Stomach (tissue), 9 donors: Measurements from ENCODE around the gene SRCIN1. TPM values are rescaled to one million over a fixed set of nuclear protein-coding genes. Genes with fewer than 3 reads are reported as not detected.
A peak's percentile ranks its signal among the peaks of the same experiment; 100 is the strongest.
"Not testable (repeated sequence)": the region's sequence is repeated elsewhere in the genome, so short reads cannot be mapped to it uniquely, and the experiment has no call there.

Experiments used
- DNase-seq, 2 donors: peaks; one replicate each; pipeline versions ENCODE4 v3.0.0 to v3.0.0-alpha.2; 2013 to 2019
- H3K27ac ChIP-seq, 5 donors: fragments of 200-600 bp in 4 of 5; sonication (generic) in 4 of 5; one replicate each; pipeline ENCODE4 v1.5.1; 2013 to 2019; ENCODE audit warnings: mild to moderate bottlenecking in 1 of 5, moderate library complexity in 1 of 5
- H3K27me3 ChIP-seq, 3 donors: fragments of 200-600 bp; sonication (generic); one replicate each; pipeline ENCODE4 v1.5.1; 2017 to 2019; ENCODE audit warnings: mixed run types in 1 of 3
- H3K36me3 ChIP-seq, 4 donors: fragments of 200-600 bp; sonication (generic); 1 replicate in 3 of 4; 2 replicates in 1 of 4; pipeline ENCODE4 v1.5.1; 2016 to 2019
- H3K4me1 ChIP-seq, 4 donors: fragments of 200-600 bp; sonication (generic); one replicate each; pipeline ENCODE4 v1.5.1; 2016 to 2019
- H3K4me3 ChIP-seq, 4 donors: fragments of 200-600 bp; sonication (generic) in 3 of 4; one replicate each; pipeline ENCODE4 v1.5.1; 2016 to 2019; ENCODE audit warnings: mild to moderate bottlenecking in 1 of 4
- H3K9me3 ChIP-seq, 4 donors: fragments of 200-600 bp; sonication (generic); one replicate each; pipeline ENCODE4 v1.5.1; 2016 to 2019
- CTCF ChIP-seq, 7 experiments: fragments of 450-650 bp in 4 of 7; fragments of 200-600 bp in 3 of 7; sonication (generic) in 3 of 7; IDR thresholded peaks; one replicate each; pipeline ENCODE4 v1.5.1; 2016 to 2019; ENCODE audit warnings: antibody characterized with exemption in 7 of 7, control low read depth in 2 of 7, mild to moderate bottlenecking in 1 of 7
- EP300 ChIP-seq: sonication (generic); formaldehyde crosslinking; IDR thresholded peaks from one replicate; pipeline ENCODE4 v1.6.1; 2017; ENCODE audit warnings: antibody characterized with exemption
- POLR2A ChIP-seq, 4 donors: fragments of 450-650 bp; IDR thresholded peaks; one replicate each; pipeline ENCODE4 v1.6.1; 2016; ENCODE audit warnings: antibody characterized with exemption in 4 of 4, control low read depth in 2 of 4, mild to moderate bottlenecking in 1 of 4, moderate library complexity in 1 of 4
- POLR2AphosphoS5 ChIP-seq, 3 donors: sonication (generic); formaldehyde crosslinking; IDR thresholded peaks; one replicate each; pipeline ENCODE4 v1.6.1; 2016; ENCODE audit warnings: antibody characterized with exemption in 3 of 3
- WGBS, 5 donors: extraction: QIAGEN DNeasy Blood & Tissue Kit in 3 of 5; methylation state at CpG; one replicate each; pipeline versions ENCODE4 v1.1.5 to v1.1.7; 2013 to 2018; 5-methylcytosine and 5-hydroxymethylcytosine counted together
- intact Hi-C: fragments of 100-400 bp; cut with DNase I; formaldehyde crosslinking; loops from one replicate; pipeline ENCODE4 v1.15.1; 2023; ENCODE audit warnings: low total_unique reads
- polyA plus RNA-seq, 3 donors: library from polyadenylated mRNA; stranded (reverse); fragments of 200-250 nt; gene quantifications; one replicate each; pipeline ENCODE4 v1.2.3, GENCODE V29; 2013
- total RNA-seq, 5 donors: library from RNA; depleted of rRNA; stranded (reverse); fragments of >200 nt; gene quantifications; one replicate each; pipeline versions ENCODE4 v1.1.0 to v1.2.3, GENCODE V29; 2014 to 2016
- donor health status: healthy with polysubstance abuse.
- donor health status: Bipolar disorder and iron deficiency.
- donor health status: healthy.

The SRCIN1 gene
- total and polyA plus RNA-seq, 8 donors = 0.29 to 21.9 (median 1.9) TPM

GRCh38 chr17:38653230-38653629 is 47.5 kb upstream of the SRCIN1 start:
- DNase-seq = no peak
- TF ChIP-seq POLR2AphosphoS5 (IDR thresholded peaks at IDR 0.05) (no peak), EP300 (no peak), CTCF (IDR thresholded peaks at IDR 0.05) (no peak), POLR2A (IDR thresholded peaks at IDR 0.05) (no peak)
- intact Hi-C loops = no loop called here
- Histone ChIP-seq H3K4me1 (no peaks in the 10 kb centered on the region), H3K27ac (no peak overlapping the region), H3K27me3 (peaks cover 3 to 46% (median 18%) of the 10 kb centered on the region in 3 donors), H3K9me3 (no peaks in the 10 kb centered on the region), H3K4me3 (no peak overlapping the region), H3K36me3 (no peaks in the 10 kb centered on the region)
- WGBS, 5 donors = 78 to 94% (median 88%) methylated on average over 1 of the region's 1 CpG

DNA sequence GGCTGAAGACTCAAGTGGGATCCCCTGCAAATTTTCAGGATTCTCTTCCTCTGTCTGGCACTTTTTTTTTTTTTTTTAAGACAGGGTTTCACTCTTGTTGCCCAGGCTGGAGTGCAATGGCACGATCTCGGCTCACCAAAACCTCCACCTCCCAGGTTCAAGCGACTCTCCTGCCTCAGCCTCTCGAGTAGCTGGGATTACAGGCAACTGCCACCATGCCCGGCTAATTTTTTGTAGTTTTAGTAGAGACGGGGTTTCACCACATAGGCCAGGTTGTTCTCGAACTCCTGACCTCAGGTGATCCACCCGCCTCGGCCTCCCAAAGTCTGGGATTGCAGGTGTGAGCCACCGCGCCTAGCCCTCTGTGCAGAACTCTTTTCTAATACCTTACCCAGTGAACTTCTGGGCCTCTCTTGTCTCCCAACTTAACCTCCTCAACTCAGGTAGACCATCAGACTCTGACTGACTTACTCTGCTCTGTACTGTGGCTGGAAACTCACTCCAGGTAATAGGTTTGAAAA is 45.0 kb upstream of the SRCIN1 start:
- H3K4me1 ChIP-seq, intact Hi-C loops, H3K36me3 ChIP-seq, H3K27ac ChIP-seq, H3K4me3 ChIP-seq, H3K9me3 ChIP-seq: not testable (repeated sequence)
- WGBS, 5 donors = 80 to 92% (median 91%) methylated on average over 11 of the region's 11 CpGs
- H3K27me3 ChIP-seq = peaks cover 0 to 28% (median 18%) of the 10 kb centered on the region in 3 donors
- DNase-seq = peak in 1 of 2 donors; percentile 11

DNA sequence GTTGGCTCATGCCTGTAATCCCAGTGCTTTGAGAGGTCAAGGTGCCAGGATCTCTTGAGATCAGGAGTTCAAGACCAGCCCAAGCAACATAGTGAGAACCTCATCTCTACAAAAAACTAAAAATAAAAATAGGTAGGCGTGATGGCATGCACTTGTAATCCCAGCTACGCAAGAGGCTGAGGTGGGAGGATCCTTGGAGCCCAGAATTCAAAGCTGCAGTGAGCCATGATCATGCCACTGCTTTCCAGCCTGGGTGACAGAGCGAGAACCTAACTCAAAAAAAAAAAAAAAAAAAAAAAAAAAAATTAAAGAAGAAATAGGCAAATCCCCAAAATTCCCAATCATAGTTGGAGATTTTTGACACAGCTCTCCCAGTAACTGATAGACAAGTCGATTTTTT is 32.2 kb upstream of the SRCIN1 start:
- Histone ChIP-seq H3K4me3 (no peak overlapping the region), H3K27me3 (peaks cover 0 to 22% (median 0%) of the 10 kb centered on the region in 3 donors), H3K27ac (no peak overlapping the region), H3K36me3 (no peaks in the 10 kb centered on the region), H3K9me3 (no peaks in the 10 kb centered on the region), H3K4me1 (no peaks in the 10 kb centered on the region)
- 77 to 90% (median 86%) methylated on average over 4 of the region's 4 CpGs for WGBS, 5 donors
- no peak for TF ChIP-seq POLR2AphosphoS5 (IDR thresholded peaks at IDR 0.05)
- TF ChIP-seq CTCF (IDR thresholded peaks at IDR 0.05) = no peak
- no peak for TF ChIP-seq POLR2A (IDR thresholded peaks at IDR 0.05)
- no peak for TF ChIP-seq EP300
- intact Hi-C loops = no loop called here
- DNase-seq = no peak

DNA sequence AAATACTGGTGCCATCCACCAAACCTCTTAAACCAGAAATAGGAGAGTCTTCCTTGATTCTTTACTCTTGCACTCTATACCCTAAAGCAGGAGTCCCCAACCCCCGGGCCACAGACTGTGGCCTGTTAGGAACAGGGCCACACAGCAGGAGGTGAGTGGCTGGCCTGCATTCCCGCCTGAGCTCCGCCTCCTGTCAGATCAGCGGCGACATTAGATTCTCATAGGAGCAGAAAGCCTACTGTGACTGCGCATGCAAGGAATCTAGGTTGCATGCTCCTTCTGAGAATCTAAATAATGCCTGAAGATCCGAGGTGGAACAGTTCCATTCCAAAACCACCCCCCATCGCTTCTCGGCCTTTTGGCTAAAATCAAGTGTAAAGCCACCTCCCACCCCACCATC is 30.3 kb upstream of the SRCIN1 start:
- intact Hi-C loops = no loop called here
- TF ChIP-seq EP300 (no peak), POLR2AphosphoS5 (IDR thresholded peaks at IDR 0.05) (no peak), CTCF (IDR thresholded peaks at IDR 0.05) (no peak), POLR2A (IDR thresholded peaks at IDR 0.05) (no peak)
- 45 to 63% (median 58%) methylated on average over 9 of the region's 9 CpGs for WGBS, 5 donors
- H3K4me3 ChIP-seq = no peak overlapping the region
- H3K27me3 ChIP-seq = peaks cover 0 to 18% (median 0%) of the 10 kb centered on the region in 3 donors
- DNase-seq = no peak
- H3K36me3 ChIP-seq = no peaks in the 10 kb centered on the region
- H3K27ac ChIP-seq = no peak overlapping the region
- no peaks in the 10 kb centered on the region for H3K4me1 ChIP-seq
- H3K9me3 ChIP-seq = no peaks in the 10 kb centered on the region

DNA sequence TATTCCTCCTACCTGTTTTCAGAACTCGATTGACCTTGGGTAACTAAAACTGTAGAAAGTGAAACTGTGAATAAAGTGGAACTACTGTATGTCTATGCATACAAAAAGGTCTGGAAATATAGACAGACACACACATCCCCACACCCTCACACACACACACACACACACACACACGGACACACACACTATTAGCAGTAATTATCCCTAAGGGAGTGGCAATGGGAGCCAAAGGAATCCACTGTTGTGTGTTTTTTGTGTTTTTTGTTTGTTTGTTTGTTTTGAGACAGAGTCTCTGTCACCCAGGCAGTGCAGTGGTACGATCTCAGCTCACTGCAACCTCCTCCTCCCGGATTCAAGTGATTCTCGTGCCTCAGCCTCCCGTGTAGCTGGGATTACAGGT is 26.6 kb upstream of the SRCIN1 start:
- H3K27me3 ChIP-seq = peaks cover 0 to 11% (median 0%) of the 10 kb centered on the region in 3 donors
- H3K9me3 ChIP-seq = no peaks in the 10 kb centered on the region
- no peaks in the 10 kb centered on the region for H3K4me1 ChIP-seq
- H3K36me3 ChIP-seq = no peaks in the 10 kb centered on the region
- 64 to 75% (median 71%) methylated on average over 6 of the region's 6 CpGs for WGBS, 5 donors
- no peak overlapping the region for H3K4me3 ChIP-seq
- no peak overlapping the region for H3K27ac ChIP-seq
- intact Hi-C loops = no loop called here
- TF ChIP-seq POLR2A (IDR thresholded peaks at IDR 0.05) (no peak), CTCF (IDR thresholded peaks at IDR 0.05) (no peak), POLR2AphosphoS5 (IDR thresholded peaks at IDR 0.05) (no peak), EP300 (no peak)
- no peak for DNase-seq
